22Rv1 (cell line): ENCODE results near the gene SPEF1.

ENCODE experiments used
- H3K27ac ChIP-seq: fragments of 450-650 bp; 2 replicates; pipeline ENCODE4 v1.5.1; 2017
- ZFX ChIP-seq: fragments of 450-650 bp; IDR thresholded peaks from 2 replicates; pipeline ENCODE4 v1.6.1; 2017; ENCODE audit warnings: antibody characterized with exemption, borderline replicate concordance
- TF ChIP-seq, protein P1 (sequence below): fragments of 450-650 bp; IDR thresholded peaks from 2 replicates; pipeline ENCODE4 v1.5.1; 2017; ENCODE audit warnings: mild to moderate bottlenecking

Gene SPEF1

DNA sequence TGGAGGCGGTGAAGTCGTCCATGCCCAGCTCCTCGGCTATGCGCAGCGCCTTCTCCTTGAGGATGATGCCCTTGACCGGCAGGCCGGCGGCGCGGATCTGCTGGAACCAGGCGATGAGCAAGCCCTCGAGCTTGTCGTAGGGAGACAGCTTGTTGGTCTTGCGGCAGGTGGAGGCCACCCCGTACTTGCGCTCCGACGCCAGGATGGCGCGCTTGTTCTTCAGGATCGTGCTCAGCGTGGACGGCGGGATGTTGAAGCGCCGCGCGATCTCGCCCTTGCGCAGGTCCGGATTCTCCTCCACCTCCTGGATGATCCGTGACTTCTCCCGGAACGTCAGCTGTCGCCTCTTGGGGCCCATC is 4.9 kb upstream of the SPEF1 start:
- TF ChIP-seq, protein P1, sequence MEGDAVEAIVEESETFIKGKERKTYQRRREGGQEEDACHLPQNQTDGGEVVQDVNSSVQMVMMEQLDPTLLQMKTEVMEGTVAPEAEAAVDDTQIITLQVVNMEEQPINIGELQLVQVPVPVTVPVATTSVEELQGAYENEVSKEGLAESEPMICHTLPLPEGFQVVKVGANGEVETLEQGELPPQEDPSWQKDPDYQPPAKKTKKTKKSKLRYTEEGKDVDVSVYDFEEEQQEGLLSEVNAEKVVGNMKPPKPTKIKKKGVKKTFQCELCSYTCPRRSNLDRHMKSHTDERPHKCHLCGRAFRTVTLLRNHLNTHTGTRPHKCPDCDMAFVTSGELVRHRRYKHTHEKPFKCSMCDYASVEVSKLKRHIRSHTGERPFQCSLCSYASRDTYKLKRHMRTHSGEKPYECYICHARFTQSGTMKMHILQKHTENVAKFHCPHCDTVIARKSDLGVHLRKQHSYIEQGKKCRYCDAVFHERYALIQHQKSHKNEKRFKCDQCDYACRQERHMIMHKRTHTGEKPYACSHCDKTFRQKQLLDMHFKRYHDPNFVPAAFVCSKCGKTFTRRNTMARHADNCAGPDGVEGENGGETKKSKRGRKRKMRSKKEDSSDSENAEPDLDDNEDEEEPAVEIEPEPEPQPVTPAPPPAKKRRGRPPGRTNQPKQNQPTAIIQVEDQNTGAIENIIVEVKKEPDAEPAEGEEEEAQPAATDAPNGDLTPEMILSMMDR = no peak
- H3K27ac ChIP-seq = peak overlapping the region; percentile 80

DNA sequence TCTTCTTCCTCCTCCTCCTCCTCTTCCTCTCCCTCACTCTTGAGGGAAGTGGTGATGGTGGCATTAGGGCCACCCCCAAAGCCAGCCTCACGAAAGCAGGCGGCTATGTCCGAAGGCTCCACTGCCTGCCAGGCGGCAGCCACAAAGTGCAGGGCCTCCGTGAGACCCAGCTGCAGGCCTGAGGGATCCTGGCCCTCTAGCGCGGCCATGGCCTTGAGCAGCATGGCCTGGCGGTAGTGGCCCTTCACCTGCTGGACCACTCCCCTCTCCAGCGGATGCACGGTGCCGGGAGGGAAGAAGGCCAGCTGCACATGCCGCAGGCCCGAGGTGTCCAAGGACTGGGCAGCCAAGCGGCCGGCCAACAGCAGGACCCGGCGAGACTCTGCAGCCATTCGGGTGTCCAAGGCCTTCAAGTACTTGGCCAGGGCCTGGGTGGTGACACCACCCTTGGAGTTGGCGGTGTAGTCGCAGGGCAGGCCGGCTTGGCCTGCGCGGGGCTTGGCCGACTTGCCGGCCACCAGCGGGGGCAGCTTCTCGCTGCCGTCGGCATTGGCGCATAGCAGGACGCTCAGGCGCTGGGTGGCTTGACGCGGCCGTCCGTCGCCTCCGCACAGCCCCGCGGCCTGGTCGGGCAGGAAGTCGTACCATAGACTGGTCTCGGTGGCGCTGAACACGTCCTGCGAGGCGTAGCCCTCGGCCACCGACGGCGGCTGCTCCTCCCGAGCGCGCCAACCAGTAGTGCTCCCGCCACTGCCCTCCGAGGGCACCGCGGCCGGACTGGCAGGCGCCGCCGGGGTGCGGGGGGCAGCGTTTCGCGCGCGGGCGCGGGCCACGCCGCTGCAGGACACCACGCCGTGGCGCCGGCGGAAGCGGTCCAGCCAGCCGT is 4.2 kb upstream of the SPEF1 start:
- peak overlapping the region; percentile 80 for H3K27ac ChIP-seq
- TF ChIP-seq, protein P1 = 0 out of 2 replicates have a peak, but pooled peaks have one; percentile 7
- no peak for TF ChIP-seq ZFX

DNA sequence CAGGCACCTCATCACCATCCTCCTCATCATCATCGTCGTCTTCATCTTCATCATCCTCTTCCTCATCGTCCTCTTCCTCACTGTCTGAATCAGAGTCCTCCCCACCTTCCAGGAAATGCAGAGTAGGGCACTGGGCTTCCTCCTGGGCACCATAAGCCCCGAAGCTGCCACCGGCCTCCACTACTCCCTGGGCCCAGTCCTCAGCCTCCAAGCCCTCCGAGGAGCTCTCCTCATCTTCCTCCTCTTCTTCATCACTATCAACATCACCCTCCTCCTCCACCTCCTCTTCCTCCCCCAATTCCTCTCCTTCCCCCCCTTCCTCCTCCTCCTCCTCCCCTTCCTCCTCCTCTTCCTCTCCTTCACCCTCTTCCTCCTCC is 3.6 kb upstream of the SPEF1 start:
- peak overlapping the region; percentile 80 for H3K27ac ChIP-seq
- no peak for TF ChIP-seq ZFX
- TF ChIP-seq, protein P1 = no peak

DNA sequence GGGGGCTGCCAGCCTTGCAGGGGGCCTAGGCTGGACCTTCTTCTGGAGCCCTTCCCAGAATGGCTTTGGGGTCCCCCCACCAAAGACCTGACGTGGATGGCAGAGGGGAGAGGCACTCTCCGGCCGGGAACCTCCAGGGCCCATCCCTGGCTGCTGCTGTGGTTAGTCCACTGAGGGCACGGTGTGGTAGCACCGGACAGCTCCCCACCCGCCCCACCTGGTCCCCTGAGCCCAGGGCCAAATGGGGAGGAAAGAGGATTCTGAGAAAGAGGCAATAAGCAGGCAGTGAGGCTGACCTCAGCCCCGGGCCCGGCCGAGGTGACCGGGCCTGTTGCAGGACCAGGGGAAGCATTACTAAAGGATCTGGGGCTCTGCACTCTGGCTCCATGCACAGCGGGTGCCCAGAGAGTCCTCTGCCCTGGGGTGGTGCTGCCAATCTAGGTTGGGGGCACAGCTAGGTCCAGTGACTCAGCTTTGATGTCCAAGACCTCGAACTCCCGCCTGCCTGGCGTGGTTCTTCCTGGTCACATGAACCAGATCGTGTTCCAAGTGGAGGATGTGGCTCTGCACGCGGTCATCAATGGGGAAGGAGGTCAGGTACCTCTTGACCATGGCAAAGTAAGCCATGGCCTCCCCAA is 3.1 kb upstream of the SPEF1 start:
- TF ChIP-seq ZFX = no peak
- TF ChIP-seq, protein P1 = no peak
- H3K27ac ChIP-seq = peak overlapping the region; percentile 80

DNA sequence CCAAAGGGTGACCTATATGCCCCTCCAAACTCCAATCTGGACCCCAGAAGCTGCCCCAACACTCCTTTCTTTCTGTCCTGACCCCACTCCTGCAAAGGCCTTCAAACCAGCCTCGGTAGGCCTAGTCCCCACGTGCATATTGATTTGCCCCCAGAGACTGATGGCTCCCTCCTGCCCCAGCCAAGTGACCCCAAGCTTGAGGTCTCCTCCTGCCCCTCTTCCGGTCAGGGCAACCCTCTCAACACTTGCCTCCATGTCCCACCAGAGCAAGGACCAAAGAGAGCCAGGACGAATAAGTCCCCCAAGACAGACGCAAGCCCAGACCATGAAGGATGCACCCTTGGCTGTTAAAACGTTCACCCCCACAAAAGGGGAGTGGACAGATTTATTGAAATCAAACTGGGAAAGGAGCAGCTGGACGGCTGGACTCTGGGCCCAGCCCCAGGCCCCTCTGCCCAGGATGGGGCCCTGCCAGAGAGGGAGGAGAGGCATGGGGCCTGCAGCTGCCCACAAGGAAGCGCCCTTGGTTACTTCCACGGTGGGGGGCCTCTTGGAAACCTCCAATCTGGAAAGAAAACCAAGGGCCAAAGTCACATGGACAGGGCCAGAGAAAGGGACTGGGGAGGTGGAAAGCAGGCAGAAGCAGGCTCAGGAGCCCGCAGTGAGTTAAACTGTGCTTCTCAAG is 2.4 kb upstream of the SPEF1 start:
- TF ChIP-seq ZFX = no peak
- TF ChIP-seq, protein P1 = no peak
- peak overlapping the region; percentile 80 for H3K27ac ChIP-seq

DNA sequence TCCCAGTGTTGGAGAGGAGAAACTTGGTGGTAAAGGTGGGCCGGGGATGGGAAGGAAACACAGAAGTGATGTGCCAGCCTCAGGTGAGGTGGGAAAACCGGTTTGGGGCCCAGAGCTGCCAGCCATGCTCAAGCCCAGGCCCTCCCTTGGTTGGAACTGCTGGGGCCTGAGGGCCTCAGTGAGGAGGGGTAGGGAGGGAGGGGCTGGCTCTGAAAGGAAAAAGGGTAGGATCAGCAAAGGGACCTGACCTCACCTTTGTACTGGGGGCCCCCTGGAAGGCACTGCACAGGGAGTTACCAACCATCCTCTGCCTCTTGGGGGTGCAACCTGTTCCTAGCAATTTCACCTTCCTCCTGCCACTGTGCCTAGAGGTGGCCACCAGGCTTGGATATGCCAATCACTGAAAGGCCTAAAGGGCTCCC is 1.8 kb upstream of the SPEF1 start:
- peak overlapping the region; percentile 80 for H3K27ac ChIP-seq
- no peak for TF ChIP-seq ZFX
- TF ChIP-seq, protein P1 = no peak
